Measurements from ENCODE around the gene LILRB3. TPM values are rescaled to one million over a fixed set of nuclear protein-coding genes. Genes with fewer than 3 reads are reported as not detected.

LILRB3 gene
- total and polyA plus RNA-seq, 2 of the 4 experiments (the other 2 are of a cell fraction), result not detected

DNA sequence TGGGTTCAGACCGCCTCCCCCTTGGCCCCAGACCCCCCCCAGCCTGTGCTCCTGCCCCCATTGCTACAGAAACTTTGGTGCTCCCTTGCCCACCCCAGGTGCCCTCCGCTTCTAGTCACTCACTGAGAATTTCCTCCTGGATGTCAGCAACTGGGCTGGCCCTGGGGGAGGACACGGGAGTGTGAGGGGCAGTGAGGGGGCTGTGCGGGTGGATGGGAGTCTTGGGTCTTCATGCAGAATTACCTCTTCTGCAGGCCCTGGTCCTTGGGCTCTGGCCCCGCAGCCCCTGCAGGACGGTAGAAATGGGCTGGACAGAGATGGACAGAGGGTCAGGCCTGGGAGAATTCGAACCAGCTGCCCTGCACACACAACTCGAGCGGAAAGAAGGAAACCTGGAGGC lies 29.4 kb upstream of the LILRB3 start:
- no peak overlapping the region for H2AK9ac ChIP-seq (replicated peaks; ENCODE audit: low read depth, low read length, poor library complexity)
- no peaks in the 10 kb centered on the region for H3K9me3 ChIP-seq (ENCODE audit: control insufficient read depth, insufficient read depth, low read length)
- H3K4me3 ChIP-seq (ENCODE audit: insufficient read depth, low read depth, low read length), result no peak overlapping the region
- H3K56ac ChIP-seq (ENCODE audit: extremely low read depth, insufficient read depth, low read length), result no peak overlapping the region
- H2BK15ac ChIP-seq (ENCODE audit: low read depth, low read length), result no peak overlapping the region
- H2BK5ac ChIP-seq (ENCODE audit: low read depth, low read length, poor library complexity, severe bottlenecking), result no peak overlapping the region
- no peak overlapping the region for H2BK120ac ChIP-seq (ENCODE audit: low read depth, low read length)
- no peak for ATAC-seq (ENCODE audit: low read depth)
- no peak overlapping the region for H3K23ac ChIP-seq (ENCODE audit: low read depth, low read length)
- no peak overlapping the region for H3K27ac ChIP-seq (ENCODE audit: insufficient read depth, low read length)
- peaks cover 13% of the 10 kb centered on the region for H3K27me3 ChIP-seq (ENCODE audit: control insufficient read depth, insufficient read depth, low read length)
- H4K91ac ChIP-seq (ENCODE audit: insufficient read depth, low read depth, low read length), result no peak overlapping the region
- H4K20me1 ChIP-seq (ENCODE audit: insufficient read depth, low read length), result no peaks in the 10 kb centered on the region
- ChIA-PET CTCF (no interaction called here), POLR2A (ENCODE audit: unreplicated experiment) (no interaction called here)
- intact Hi-C loops (cut with micrococcal nuclease), result no loop called here
- dilution Hi-C loops (cut with HindIII; ENCODE audit: low sequenced_read_pairs, unreplicated experiment), result no loop called here
- no peak overlapping the region for H3K9ac ChIP-seq (ENCODE audit: low read depth, low read length)
- H4K5ac ChIP-seq (ENCODE audit: low read depth, low read length), result no peak overlapping the region
- H3K4ac ChIP-seq (ENCODE audit: low read depth, low read length), result no peak overlapping the region
- no peak for TF ChIP-seq BHLHE40 (IDR thresholded peaks at IDR 0.05; ENCODE audit: low read depth, low read length)
- TF ChIP-seq, protein P1, sequence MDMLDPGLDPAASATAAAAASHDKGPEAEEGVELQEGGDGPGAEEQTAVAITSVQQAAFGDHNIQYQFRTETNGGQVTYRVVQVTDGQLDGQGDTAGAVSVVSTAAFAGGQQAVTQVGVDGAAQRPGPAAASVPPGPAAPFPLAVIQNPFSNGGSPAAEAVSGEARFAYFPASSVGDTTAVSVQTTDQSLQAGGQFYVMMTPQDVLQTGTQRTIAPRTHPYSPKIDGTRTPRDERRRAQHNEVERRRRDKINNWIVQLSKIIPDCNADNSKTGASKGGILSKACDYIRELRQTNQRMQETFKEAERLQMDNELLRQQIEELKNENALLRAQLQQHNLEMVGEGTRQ (IDR thresholded peaks at IDR 0.05; ENCODE audit: low read depth, low read length), result no peak
- TF ChIP-seq MAFK (IDR thresholded peaks at IDR 0.05; ENCODE audit: low read depth, low read length), result no peak
- no peak for TF ChIP-seq RCOR1 (IDR thresholded peaks at IDR 0.05; ENCODE audit: insufficient replicate concordance, low read length)
- no peak for TF ChIP-seq FOS (IDR thresholded peaks at IDR 0.05; ENCODE audit: low read depth, low read length)
- no peak for TF ChIP-seq CHD1 (IDR thresholded peaks at IDR 0.05; ENCODE audit: low read depth, low read length)
- TF ChIP-seq, protein P2, sequence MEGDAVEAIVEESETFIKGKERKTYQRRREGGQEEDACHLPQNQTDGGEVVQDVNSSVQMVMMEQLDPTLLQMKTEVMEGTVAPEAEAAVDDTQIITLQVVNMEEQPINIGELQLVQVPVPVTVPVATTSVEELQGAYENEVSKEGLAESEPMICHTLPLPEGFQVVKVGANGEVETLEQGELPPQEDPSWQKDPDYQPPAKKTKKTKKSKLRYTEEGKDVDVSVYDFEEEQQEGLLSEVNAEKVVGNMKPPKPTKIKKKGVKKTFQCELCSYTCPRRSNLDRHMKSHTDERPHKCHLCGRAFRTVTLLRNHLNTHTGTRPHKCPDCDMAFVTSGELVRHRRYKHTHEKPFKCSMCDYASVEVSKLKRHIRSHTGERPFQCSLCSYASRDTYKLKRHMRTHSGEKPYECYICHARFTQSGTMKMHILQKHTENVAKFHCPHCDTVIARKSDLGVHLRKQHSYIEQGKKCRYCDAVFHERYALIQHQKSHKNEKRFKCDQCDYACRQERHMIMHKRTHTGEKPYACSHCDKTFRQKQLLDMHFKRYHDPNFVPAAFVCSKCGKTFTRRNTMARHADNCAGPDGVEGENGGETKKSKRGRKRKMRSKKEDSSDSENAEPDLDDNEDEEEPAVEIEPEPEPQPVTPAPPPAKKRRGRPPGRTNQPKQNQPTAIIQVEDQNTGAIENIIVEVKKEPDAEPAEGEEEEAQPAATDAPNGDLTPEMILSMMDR (conservative IDR thresholded peaks at IDR 0.05; ENCODE audit: low read depth, low read length), result no peak
- no peak for TF ChIP-seq MXI1 (IDR thresholded peaks at IDR 0.05; ENCODE audit: borderline replicate concordance, low read depth, low read length)
- TF ChIP-seq RFX5 (IDR thresholded peaks at IDR 0.05; ENCODE audit: low read depth, low read length), result no peak
- no peak for TF ChIP-seq RAD21 (IDR thresholded peaks at IDR 0.05; ENCODE audit: low read length)
- TF ChIP-seq SMC3 (IDR thresholded peaks at IDR 0.05; ENCODE audit: low read depth, low read length), result no peak
- no peak for TF ChIP-seq MAZ (IDR thresholded peaks at IDR 0.05; ENCODE audit: borderline replicate concordance, low read depth, low read length)
- TF ChIP-seq NFE2L2 (IDR thresholded peaks at IDR 0.05; ENCODE audit: low read depth, low read length), result no peak
- TF ChIP-seq, protein P3, sequence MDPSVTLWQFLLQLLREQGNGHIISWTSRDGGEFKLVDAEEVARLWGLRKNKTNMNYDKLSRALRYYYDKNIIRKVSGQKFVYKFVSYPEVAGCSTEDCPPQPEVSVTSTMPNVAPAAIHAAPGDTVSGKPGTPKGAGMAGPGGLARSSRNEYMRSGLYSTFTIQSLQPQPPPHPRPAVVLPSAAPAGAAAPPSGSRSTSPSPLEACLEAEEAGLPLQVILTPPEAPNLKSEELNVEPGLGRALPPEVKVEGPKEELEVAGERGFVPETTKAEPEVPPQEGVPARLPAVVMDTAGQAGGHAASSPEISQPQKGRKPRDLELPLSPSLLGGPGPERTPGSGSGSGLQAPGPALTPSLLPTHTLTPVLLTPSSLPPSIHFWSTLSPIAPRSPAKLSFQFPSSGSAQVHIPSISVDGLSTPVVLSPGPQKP (IDR thresholded peaks at IDR 0.05; ENCODE audit: borderline replicate concordance, low read depth, low read length), result no peak
- no peak for TF ChIP-seq POLR2A (IDR thresholded peaks at IDR 0.05; ENCODE audit: low read depth, low read length)
- no peak for TF ChIP-seq CEBPB (IDR thresholded peaks at IDR 0.05; ENCODE audit: low read depth, low read length)
- no peaks in the 10 kb centered on the region for H3K79me1 ChIP-seq (ENCODE audit: low read depth in 1 of 2, low read length in 2 of 2)
- DNase-seq, result no peak
- in situ Hi-C loops (cut with MboI; ENCODE audit: low sequenced_read_pairs), result no loop called here
- no peak overlapping the region for H3K14ac ChIP-seq (replicated peaks; ENCODE audit: low read depth, low read length)
- no peak overlapping the region for H2BK20ac ChIP-seq (ENCODE audit: low read depth, low read length)
- H3K18ac ChIP-seq (ENCODE audit: low read depth, low read length), result no peak overlapping the region
- no peaks in the 10 kb centered on the region for H3K4me1 ChIP-seq (ENCODE audit: control insufficient read depth, insufficient read depth, low read length)
- no TSS peak for BruUV-seq (replicated peaks)
- no peak overlapping the region for H4K8ac ChIP-seq (ENCODE audit: low read depth in 2 of 2, low read length in 2 of 2)
- no peaks in the 10 kb centered on the region for H3K9me1 ChIP-seq (ENCODE audit: insufficient read depth, low read length)
- WGBS, 2 experiments (ENCODE audit: extremely low coverage in 2 of 2, insufficient read length in 1 of 2), result 60% methylated on average over 2 of the region's 9 CpGs; no CpG with 5 or more reads in 1 of the 2 experiments
- no peak overlapping the region for H3K4me2 ChIP-seq (ENCODE audit: low read depth, low read length)
- H2AFZ ChIP-seq (replicated peaks; ENCODE audit: low read length, poor library complexity), result no peak overlapping the region
- no peaks in the 10 kb centered on the region for H3K36me3 ChIP-seq (ENCODE audit: control insufficient read depth, insufficient read depth, low read length)
- no peak overlapping the region for H2AK5ac ChIP-seq (ENCODE audit: low read depth, low read length)
